SK-N-SH (cell line): ENCODE results near the gene HOXC10. TPM values are rescaled to one million over a fixed set of nuclear protein-coding genes. Genes with fewer than 3 reads are reported as not detected.

Experiments
- CTCF ChIA-PET: fragments of 300-600, 350-600 bp; formaldehyde crosslinking; extraction: SDS; loops from one replicate; lab custom pipeline; 2021; lab: Yijun Ruan, JAX
- POLR2A ChIA-PET: fragments of 350-600 bp; sonication (Branson Sonifier 250); formaldehyde crosslinking; extraction: SDS; loops from one replicate; lab custom pipeline; 2020; ENCODE audit warnings: antibody characterized with exemption, inconsistent platforms; lab: Yijun Ruan, JAX
- DNase-seq: peaks from one replicate; pipeline ENCODE4 v3.0.0; 2012
- H2AFZ ChIP-seq: fragments of 200-600 bp; sonication (generic); 2 replicates; pipeline ENCODE4 v1.8.1; 2016; ENCODE audit warnings: antibody characterized with exemption, mild to moderate bottlenecking, low read depth
- H3F3A ChIP-seq: fragments of 200-600 bp; sonication (generic); replicated peaks from 2 replicates; pipeline ENCODE3; 2016; ENCODE audit warnings: antibody characterized with exemption, mild to moderate bottlenecking; ENCODE audit not compliant: insufficient read depth
- H3K27ac ChIP-seq, 2 experiments: fragments of 200-500 bp in 1 of 2; fragments of 200-600 bp in 1 of 2; sonication (Bioruptor generic) in 1 of 2; sonication (generic), shearing (Covaris generic) in 1 of 2; 2 replicates each; pipeline versions ENCODE4 v1.5.1 to v1.6.1; 2014 to 2016; ENCODE audit warnings: low read depth in 2 of 2, inconsistent platforms in 1 of 2, low read length in 1 of 2, mild to moderate bottlenecking in 1 of 2, mixed read lengths in 1 of 2
- H3K27me3 ChIP-seq: fragments of 200-600 bp; sonication (generic), shearing (Covaris generic); 2 replicates; pipeline ENCODE4 v1.6.1; 2016; ENCODE audit warnings: mixed run types; ENCODE audit not compliant: insufficient read depth
- H3K36me3 ChIP-seq, 2 experiments: fragments of 200-500 bp in 1 of 2; fragments of 200-600 bp in 1 of 2; sonication (Bioruptor generic) in 1 of 2; sonication (generic) in 1 of 2; replicated peaks in 1 of 2; 2 replicates each; pipeline versions ENCODE3 to v1.5.1; 2014 to 2016; ENCODE audit warnings: low read length in 1 of 2, mild to moderate bottlenecking in 1 of 2; ENCODE audit not compliant: insufficient read depth in 2 of 2, control insufficient read depth in 1 of 2
- H3K4me1 ChIP-seq, 2 experiments: fragments of 200-500 bp in 1 of 2; fragments of 200-600 bp in 1 of 2; sonication (Bioruptor generic) in 1 of 2; sonication (generic), shearing (Covaris generic) in 1 of 2; 2 replicates each; pipeline versions ENCODE4 v1.5.1 to v1.6.1; 2014 to 2016; ENCODE audit warnings: low read depth in 1 of 2, low read length in 1 of 2, mixed run types in 1 of 2; ENCODE audit not compliant: insufficient read depth in 2 of 2, control insufficient read depth in 1 of 2
- H3K4me2 ChIP-seq: fragments of 200-600 bp; sonication (generic), shearing (Covaris generic); 2 replicates; pipeline ENCODE4 v1.6.1; 2017; ENCODE audit warnings: mixed run types
- H3K4me3 ChIP-seq, 2 experiments: fragments of 200-500 bp in 1 of 2; fragments of 200-600 bp in 1 of 2; sonication (Bioruptor generic) in 1 of 2; sonication (generic), shearing (Covaris generic) in 1 of 2; 2 replicates each; pipeline versions ENCODE4 v1.5.1 to v1.8.1; 2014 to 2016; ENCODE audit warnings: low read depth in 2 of 2, inconsistent platforms in 1 of 2, low read length in 1 of 2, mild to moderate bottlenecking in 1 of 2, mixed read lengths in 1 of 2, moderate library complexity in 1 of 2
- H3K79me2 ChIP-seq: fragments of 200-600 bp; sonication (generic); 2 replicates; pipeline ENCODE4 v1.8.1; 2017; ENCODE audit warnings: mild to moderate bottlenecking; ENCODE audit not compliant: insufficient read depth
- H3K9ac ChIP-seq: fragments of 200-600 bp; sonication (generic); 2 replicates; pipeline ENCODE4 v1.6.1; 2017; ENCODE audit warnings: mixed run types
- H3K9me2 ChIP-seq: fragments of 200-600 bp; sonication (generic); 2 replicates; pipeline ENCODE4 v1.6.1; 2017; ENCODE audit warnings: mixed run types
- H3K9me3 ChIP-seq: fragments of 200-600 bp; sonication (generic); 2 replicates; pipeline ENCODE4 v1.6.1; 2017; ENCODE audit warnings: mixed run types, mild to moderate bottlenecking, moderate library complexity
- H4K20me1 ChIP-seq: fragments of 200-600 bp; sonication (generic); 2 replicates; pipeline ENCODE4 v1.6.1; 2017; ENCODE audit warnings: mild to moderate bottlenecking, mixed run types; ENCODE audit not compliant: insufficient read depth
- ELF1 ChIP-seq: IDR thresholded peaks from 2 replicates; pipeline ENCODE4 v1.4.0; 2012
- EZH2phosphoT487 ChIP-seq: fragments of 200-600 bp; sonication (generic); IDR thresholded peaks from 2 replicates; pipeline ENCODE4 v1.6.1; 2017; ENCODE audit warnings: low read depth, mixed run types, mild to moderate bottlenecking, antibody characterized with exemption, moderate library complexity, borderline replicate concordance
- FOSL2 ChIP-seq: IDR thresholded peaks from 2 replicates; pipeline ENCODE4 v1.4.0; 2012; ENCODE audit warnings: low read depth, mild to moderate bottlenecking, moderate library complexity, borderline replicate concordance
- FOXM1 ChIP-seq: IDR thresholded peaks from 2 replicates; pipeline ENCODE4 v1.4.0; 2012; ENCODE audit warnings: low read depth, mild to moderate bottlenecking
- GATA2 ChIP-seq: sonication (generic); formaldehyde crosslinking; IDR thresholded peaks from 2 replicates; pipeline ENCODE4 v1.5.0; 2020; ENCODE audit warnings: mild to moderate bottlenecking, missing genetic modification reagents
- IRF3 ChIP-seq: fragments of 150-350 bp; IDR thresholded peaks from 2 replicates; pipeline ENCODE4 v1.6.1; 2016; ENCODE audit warnings: mild to moderate bottlenecking, low read depth, low read length
- MEF2A ChIP-seq: IDR thresholded peaks from 2 replicates; pipeline ENCODE4 v1.4.0; 2012; ENCODE audit warnings: low read depth, borderline replicate concordance
- MXI1 ChIP-seq: IDR thresholded peaks from 2 replicates; pipeline ENCODE4 v1.6.1; 2012; ENCODE audit warnings: mild to moderate bottlenecking, low read depth, low read length, improper control_type of control experiment
- RCOR1 ChIP-seq: fragments of 150-350 bp; IDR thresholded peaks from 2 replicates; pipeline ENCODE4 v1.6.1; 2017; ENCODE audit warnings: antibody characterized with exemption, low read length
- REST ChIP-seq: IDR thresholded peaks from 2 replicates; pipeline ENCODE4 v1.6.1; 2012; ENCODE audit warnings: mild to moderate bottlenecking, low read depth, low read length, moderate library complexity
- RXRA ChIP-seq: IDR thresholded peaks from 2 replicates; pipeline ENCODE4 v1.4.0; 2012; ENCODE audit warnings: low read depth, mild to moderate bottlenecking, borderline replicate concordance
- TAF1 ChIP-seq: IDR thresholded peaks from 2 replicates; pipeline ENCODE4 v1.6.1; 2012; ENCODE audit warnings: low read depth, mild to moderate bottlenecking, low read length, moderate library complexity, borderline replicate concordance
- TCF12 ChIP-seq: IDR thresholded peaks from 2 replicates; pipeline ENCODE4 v1.4.0; 2012
- TEAD4 ChIP-seq: IDR thresholded peaks from 2 replicates; pipeline ENCODE4 v1.4.0; 2012; ENCODE audit warnings: mild to moderate bottlenecking, borderline replicate concordance; ENCODE audit not compliant: insufficient read depth
- USF2 ChIP-seq: fragments of 150-350 bp; IDR thresholded peaks from 2 replicates; pipeline ENCODE4 v1.6.1; 2017; ENCODE audit warnings: antibody characterized with exemption, low read length, low read depth, borderline replicate concordance
- WGBS: methylation state at CpG from one replicate; pipeline ENCODE4 v1.1.6; 2017; ENCODE audit warnings: low lambda C conversion rate; 5-methylcytosine and 5-hydroxymethylcytosine counted together
- polyA plus RNA-seq, 3 experiments: library from polyadenylated mRNA; depleted of rRNA; stranded (reverse); fragments of >200 nt; gene quantifications; 2 replicates each; pipeline ENCODE4 v1.2.3, GENCODE V29; 2012
- TF ChIP-seq, protein P1 (sequence below): fragments of 200-600 bp; sonication (generic); IDR thresholded peaks from 2 replicates; pipeline ENCODE4 v1.6.1; 2017; ENCODE audit warnings: antibody characterized with exemption, mild to moderate bottlenecking, moderate library complexity

The HOXC10 gene
- polyA plus RNA-seq, 1 of the 3 experiments (the other 2 are of a cell fraction): 0.03 TPM

- ChIA-PET CTCF (interaction anchor here (0.8 to 12.8 kb wide), 21 partner anchors 14 to 320 kb away, joined by 3 to 194 read pairs (median 6); partner anchors contain the start of genes HOTAIR, HOXC11, HOXC5 and HOXC6), POLR2A (interaction anchor here (1.1 kb wide), 1 partner anchor 230 kb away, joined by 3 read pairs; no protein-coding TSS in a partner anchor)
- peaks cover 95% of the 10 kb centered on the region for H3K27me3 ChIP-seq
- no peaks in the 10 kb centered on the region for H3K79me2 ChIP-seq
- H3K9me3 ChIP-seq: no peaks in the 10 kb centered on the region
- no peak overlapping the region for H3K9ac ChIP-seq
- H3F3A ChIP-seq: peaks cover 4% of the 10 kb centered on the region
- peak overlapping the region; percentile 12 to 41; a peak in 2 of 4 replicates for H3K4me3 ChIP-seq
- no peak overlapping the region for H3K27ac ChIP-seq
- peak overlapping the region; percentile 95 for H3K4me2 ChIP-seq
- 23% methylated on average over 18 of the region's 50 CpGs for WGBS
- no peaks in the 10 kb centered on the region for H4K20me1 ChIP-seq
- TF ChIP-seq REST: no peak
- TF ChIP-seq EZH2phosphoT487: 0 out of 2 replicates have a peak, but pooled peaks have one; percentile 26
- peaks cover 0 to 12% of the 10 kb centered on the region in 2 experiments; a peak in 1 of 4 replicates for H3K4me1 ChIP-seq
- no peak overlapping the region for H2AFZ ChIP-seq
- no peaks in the 10 kb centered on the region for H3K9me2 ChIP-seq
- no peaks in the 10 kb centered on the region for H3K36me3 ChIP-seq
- peak; percentile 56 for DNase-seq
Measured at GRCh38 chr12:53985994-53986685, 1.2 kb downstream of the HOXC10 start.

- POLR2A ChIA-PET: interaction anchor here (2.1 kb wide), 1 partner anchor 13 kb away, joined by 5 read pairs; the partner anchor contains the start of gene HOXC9
- Histone ChIP-seq H4K20me1 (no peaks in the 10 kb centered on the region), H3K4me3 (no peak overlapping the region), H3K36me3 (no peaks in the 10 kb centered on the region), H3K4me2 (no peak overlapping the region), H3K9me2 (no peaks in the 10 kb centered on the region), H3K9me3 (no peaks in the 10 kb centered on the region), H3K9ac (no peak overlapping the region), H3K27ac (no peak overlapping the region), H3K79me2 (no peaks in the 10 kb centered on the region), H2AFZ (no peak overlapping the region), H3K27me3 (peaks cover 95% of the 10 kb centered on the region), H3K4me1 (peaks cover 0 to 12% of the 10 kb centered on the region in 2 experiments; a peak in 1 of 4 replicates), H3F3A (peaks cover 5% of the 10 kb centered on the region)
- TF ChIP-seq TEAD4 (no peak), TCF12 (no peak), TAF1 (no peak), ELF1 (no peak), MXI1 (no peak), IRF3 (no peak), RCOR1 (no peak), RXRA (no peak), GATA2 (CRISPR knock-in tag) (no peak), FOXM1 (no peak), USF2 (no peak), FOSL2 (no peak), MEF2A (no peak)
- TF ChIP-seq, protein P1, sequence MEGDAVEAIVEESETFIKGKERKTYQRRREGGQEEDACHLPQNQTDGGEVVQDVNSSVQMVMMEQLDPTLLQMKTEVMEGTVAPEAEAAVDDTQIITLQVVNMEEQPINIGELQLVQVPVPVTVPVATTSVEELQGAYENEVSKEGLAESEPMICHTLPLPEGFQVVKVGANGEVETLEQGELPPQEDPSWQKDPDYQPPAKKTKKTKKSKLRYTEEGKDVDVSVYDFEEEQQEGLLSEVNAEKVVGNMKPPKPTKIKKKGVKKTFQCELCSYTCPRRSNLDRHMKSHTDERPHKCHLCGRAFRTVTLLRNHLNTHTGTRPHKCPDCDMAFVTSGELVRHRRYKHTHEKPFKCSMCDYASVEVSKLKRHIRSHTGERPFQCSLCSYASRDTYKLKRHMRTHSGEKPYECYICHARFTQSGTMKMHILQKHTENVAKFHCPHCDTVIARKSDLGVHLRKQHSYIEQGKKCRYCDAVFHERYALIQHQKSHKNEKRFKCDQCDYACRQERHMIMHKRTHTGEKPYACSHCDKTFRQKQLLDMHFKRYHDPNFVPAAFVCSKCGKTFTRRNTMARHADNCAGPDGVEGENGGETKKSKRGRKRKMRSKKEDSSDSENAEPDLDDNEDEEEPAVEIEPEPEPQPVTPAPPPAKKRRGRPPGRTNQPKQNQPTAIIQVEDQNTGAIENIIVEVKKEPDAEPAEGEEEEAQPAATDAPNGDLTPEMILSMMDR: no peak
- 36% methylated on average over 20 of the region's 21 CpGs for WGBS
- no peak for DNase-seq
- CTCF ChIA-PET: interaction anchor here (0.7 to 12.8 kb wide), 17 partner anchors 13 to 337 kb away, joined by 3 to 194 read pairs (median 7); partner anchors contain the start of genes HOTAIR, HOXC11, HOXC5 and HOXC6
Measured at GRCh38 chr12:53986686-53987483, 1.9 kb downstream of the HOXC10 start.
